ENCODE data around the gene MAML2.

GRCh38 chr11:96116376-96116775, 226.6 kb downstream of the MAML2 start:
- TF ChIP-seq POLR2A (IDR thresholded peaks at IDR 0.05) (no peak), CTCF (IDR thresholded peaks at IDR 0.05) (no peak), POLR2AphosphoS5 (IDR thresholded peaks at IDR 0.05) (no peak)
